ENCODE measurements around the gene CTNND2.

The CTNND2 gene

DNA sequence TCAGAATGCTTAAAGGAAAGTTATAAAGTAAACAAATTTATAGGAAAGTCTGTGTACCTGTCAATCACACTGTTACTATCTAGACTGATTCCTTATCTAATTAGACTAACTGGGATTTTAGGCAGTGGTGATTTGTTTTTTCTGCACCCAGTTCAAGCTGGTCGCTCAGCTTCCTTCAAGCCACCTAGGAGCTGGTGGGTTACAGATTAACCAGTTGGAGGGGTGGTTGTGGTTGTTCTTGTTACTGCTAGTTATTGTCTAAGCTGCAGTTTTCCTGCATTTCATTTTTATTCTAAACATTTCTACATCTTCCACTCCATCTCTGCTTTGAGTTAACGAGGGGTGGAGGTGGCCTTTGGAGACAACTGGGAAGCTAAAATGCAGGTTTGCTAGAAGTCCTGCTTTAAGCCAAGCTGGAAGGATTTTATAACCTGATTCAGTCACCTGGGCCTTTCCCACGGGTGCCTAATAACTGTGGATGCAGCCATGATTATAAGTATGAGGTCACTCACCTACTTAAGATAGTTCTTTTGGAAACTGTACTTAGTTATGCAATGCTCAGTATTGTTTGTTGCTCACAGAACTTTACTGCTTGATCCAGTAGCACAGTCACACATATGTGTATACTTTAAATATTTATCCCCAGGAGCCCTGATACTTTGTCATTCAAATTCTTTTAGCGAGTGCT is 839.3 kb downstream of the CTNND2 start:
- DNase-seq: no peak

DNA sequence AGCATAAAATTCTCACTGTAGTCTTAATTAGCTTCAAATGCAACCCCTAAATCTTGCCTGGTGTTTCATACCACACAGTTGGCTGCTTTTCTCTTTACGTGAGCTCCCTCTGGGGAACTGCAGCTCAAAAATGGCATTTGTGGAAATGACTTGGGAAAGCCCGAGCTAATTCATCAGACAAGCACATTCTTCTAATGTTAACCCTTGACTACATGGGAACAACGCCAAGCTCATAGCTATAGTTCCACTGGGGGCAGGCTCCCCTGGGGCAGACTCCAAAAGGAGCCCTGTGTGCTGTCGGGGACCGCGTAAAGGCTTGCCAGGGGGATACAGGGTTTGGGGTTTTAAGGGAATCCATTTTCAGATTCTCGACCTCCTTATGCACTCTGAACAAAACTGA is 841.8 kb downstream of the CTNND2 start:
- DNase-seq: no peak

DNA sequence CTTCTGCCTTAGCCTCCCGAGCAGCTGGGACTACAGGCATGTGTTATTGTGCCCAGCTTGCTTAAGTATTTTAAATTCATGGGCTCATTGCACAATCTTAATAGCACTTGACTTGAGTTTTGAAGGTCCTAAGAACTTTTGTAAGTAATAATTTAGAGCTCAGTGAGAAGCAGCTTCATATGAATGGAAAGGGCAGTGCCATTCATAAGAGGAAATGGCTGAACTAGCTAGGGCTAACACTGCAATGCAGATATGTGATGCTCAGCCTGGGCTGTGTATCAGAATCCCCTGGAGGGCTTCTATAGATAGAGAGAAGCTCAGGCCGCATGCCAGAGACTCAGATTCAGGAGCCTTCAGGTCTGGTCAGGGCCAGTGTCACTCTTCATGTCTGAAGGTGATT is 847.7 kb downstream of the CTNND2 start:
- DNase-seq: no peak

DNA sequence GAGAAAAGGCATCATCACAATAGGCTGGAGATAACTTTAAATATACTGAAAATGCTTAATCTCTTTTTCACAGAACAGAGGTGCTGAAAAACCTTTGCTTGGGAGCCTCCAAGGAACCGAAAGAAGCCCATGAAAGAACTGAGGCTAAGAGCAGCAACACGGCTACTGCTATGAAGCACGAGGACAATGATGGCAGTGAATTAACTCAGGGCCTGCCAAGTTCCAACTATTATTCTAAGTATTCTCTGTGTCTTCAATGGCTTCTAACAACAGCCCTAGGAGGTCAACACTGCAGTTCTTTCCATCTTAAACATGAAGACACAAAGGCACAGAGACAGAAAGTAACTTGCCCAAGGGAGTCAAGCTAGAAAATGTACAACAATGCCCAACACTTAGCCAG is 850.2 kb downstream of the CTNND2 start:
- no peak for DNase-seq

DNA sequence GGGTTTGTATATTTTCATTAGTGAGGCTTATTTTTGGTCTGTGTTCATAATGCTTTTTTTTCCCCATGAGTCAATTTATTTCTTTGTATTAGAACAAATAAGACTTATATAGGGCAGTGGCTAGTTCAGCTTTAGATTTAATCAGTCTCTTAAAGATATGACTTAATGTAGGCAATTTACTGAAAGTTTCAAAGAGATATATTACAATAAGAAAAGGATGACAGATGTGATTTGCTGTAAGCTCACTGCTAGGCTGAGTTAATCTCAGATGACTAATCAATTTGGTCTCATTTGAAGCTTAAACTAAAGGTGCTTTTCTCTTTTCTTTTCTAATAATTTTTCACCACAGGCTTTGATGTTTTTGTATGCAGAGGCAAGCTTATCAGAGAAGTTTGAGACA is 851.4 kb downstream of the CTNND2 start:
- no peak for DNase-seq

DNA sequence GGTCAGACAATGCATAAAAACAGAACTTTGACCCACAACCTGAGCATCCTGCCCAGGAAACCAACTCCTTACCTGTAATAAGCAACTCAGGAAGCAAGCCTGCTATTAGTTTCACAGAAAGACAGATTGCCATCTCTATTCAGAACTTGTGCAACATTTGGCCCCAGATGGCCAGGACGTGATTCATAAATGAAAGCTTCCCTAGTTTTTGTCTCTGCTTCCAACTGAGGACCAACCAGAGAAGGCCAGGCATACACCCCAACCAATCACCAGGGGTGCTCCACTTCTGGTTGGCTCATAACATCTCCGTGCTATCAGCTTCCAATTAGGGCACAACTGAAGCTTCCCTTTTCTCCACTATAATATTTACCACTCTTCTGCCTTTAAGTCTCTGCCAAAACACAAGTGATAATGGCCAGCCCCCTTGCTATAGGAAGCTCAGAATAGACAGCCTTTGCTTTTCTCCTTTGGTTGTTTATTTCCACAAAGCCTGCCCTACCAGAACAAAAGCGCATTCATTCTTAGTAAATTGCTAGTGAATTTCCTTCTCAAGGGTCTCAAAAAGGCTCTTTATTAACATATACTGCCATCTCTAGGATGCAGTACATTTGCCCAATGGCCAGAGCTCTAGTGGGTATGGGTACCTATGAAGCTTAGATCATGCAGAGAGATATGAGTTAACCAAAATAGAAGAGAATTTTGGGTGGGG is 853.5 kb downstream of the CTNND2 start:
- no peak for DNase-seq

DNA sequence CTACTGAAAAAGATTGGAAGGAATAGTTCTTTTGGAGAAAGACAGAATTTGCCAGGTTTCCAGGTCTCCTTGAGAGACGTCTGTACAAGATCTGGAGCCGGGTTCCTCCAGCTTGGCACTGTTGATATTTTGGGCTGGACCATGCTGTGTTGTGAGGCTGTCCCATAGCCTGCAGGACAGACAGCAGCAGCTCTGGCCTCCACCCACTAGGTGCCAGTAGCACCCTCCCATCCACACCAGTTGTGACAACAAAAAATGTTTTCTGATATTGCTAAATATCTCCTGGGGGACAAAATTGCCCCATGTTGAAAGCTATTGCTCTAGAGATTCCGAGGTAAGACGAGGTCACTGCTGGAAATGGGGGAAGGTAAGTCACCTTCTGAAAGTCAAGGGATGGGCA is 855.5 kb downstream of the CTNND2 start:
- no peak for DNase-seq

DNA sequence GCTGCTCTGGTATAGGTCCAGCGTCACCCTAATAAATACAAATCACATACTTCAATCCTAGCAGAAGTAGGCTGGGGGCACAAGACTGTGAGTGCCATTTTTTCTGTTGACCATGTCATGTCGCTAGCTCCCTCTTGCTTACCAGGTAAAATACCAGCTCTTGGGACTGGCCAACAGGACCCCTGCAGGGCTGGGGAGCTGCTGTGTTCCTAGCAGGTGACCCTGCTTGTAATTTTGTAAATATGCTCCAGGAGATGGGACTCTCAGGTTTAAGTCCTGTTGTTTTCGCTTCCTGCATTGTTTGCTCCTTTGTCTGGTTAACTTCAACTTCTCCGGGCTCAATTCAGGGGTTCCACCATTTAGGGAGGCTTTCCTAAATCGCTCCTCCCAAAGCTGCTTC is 856.6 kb downstream of the CTNND2 start:
- no peak for DNase-seq

DNA sequence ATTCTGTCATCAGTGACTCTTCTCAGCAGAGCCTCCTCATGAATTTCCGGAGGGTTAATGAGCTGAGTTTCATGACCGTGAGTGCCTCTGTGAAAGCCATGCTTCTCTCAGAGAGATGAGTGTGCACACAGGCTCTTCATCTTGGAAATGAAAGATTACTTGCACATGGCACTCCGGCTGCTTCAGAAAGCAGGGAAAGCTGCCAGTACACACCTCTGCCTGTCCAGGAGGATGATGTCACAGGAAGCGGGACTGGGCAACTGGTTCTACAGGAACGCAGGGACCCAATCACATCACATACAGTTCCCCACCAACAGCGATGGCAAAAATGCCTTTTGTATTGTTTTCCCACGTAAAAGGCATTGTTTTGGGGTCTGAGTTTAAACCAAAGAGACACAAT is 857.2 kb downstream of the CTNND2 start:
- DNase-seq: no peak

DNA sequence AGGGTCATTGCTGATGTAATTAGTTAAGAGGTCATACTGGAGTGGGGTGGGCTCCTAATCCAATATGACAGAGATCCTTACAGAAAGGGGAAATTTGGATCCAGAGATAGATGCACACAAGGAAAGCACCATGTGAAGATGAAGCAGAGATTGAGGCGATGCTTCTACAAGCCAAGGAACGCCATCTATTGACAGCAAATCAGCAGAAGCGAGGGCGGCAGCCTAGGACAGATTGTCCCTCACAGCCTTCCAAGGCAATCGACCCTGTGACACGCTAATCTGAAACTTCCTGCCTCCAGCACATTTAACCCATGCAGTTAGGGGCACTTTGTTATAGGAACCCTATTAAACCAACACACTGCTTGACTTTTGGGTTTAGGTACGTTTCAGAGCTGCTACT is 858.1 kb downstream of the CTNND2 start:
- no peak for DNase-seq

DNA sequence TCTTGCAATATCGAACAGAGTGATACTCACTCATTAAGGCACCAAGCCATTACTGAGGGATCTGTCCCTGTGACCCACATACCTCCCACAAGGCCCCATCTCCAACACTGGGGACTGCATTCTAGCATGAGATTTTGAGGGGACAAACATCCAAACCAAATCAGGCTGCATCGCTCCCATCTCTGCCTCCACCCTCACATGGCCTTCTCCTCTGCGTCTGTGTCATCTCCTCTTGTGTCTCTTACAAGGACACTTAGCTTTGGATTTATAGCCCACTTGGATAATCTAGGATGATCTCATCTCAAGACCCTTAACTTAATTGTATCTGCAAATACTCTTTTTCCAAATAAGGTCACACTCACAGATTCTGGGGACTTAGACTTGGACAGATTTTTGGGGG is 858.8 kb downstream of the CTNND2 start:
- no peak for DNase-seq

DNA sequence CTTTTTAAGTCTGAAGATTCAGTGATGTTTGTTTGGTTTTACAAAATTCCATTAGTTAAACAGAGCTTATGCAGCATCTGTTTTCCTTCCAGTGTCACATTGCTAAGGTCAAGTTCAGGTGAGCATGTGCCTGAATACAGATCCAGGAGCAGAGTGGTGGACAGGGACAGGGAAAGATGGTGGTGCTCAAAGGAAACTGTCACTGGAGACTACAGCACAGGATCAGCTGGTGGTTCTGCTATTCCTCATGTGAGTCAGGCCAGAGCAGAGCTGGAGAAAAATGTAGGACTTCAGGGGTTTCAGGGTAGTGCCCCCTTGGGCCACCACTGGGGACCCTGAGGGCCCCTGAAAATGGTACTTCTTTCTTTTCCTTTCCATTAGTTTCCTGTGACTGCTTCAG is 859.7 kb downstream of the CTNND2 start:
- DNase-seq: no peak

DNA sequence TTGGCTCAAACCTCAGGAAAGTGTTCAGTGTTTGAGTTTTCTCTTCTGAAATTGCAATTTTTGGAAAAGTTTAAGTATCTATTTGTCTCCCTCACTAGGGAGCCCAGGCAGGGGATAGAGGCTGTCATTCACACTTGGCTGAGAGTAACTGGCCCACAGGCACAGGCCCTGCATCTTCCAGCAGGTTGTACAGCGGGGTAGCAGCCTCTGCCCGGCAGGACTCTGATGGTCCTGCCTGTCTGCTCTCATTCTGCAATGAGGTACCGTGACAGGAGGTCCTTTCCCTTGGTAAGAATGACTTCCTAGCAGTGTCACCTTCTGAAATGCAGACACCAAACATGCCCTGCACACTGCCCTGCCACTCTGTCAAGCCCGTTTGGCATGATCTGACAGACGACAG is 860.4 kb downstream of the CTNND2 start:
- no peak for DNase-seq

DNA sequence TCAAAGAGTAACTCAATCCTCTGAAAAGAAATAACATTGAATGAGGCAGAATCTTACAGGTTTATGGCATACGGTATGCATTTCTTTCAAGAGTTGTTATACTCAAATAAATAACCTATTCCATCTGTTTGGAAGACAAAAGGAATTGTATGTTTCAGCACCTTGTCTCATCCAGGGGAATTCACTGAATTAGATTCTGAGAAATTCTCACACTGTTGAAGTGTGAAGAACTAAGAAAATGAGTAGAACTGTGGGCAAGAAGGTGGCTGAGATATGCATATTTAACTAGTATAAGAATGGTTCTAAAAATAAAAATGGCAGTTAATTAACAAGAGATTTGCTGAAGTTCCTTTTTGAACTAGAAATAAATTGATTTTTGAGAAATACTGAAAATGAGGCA is 863.9 kb downstream of the CTNND2 start:
- DNase-seq: no peak

DNA sequence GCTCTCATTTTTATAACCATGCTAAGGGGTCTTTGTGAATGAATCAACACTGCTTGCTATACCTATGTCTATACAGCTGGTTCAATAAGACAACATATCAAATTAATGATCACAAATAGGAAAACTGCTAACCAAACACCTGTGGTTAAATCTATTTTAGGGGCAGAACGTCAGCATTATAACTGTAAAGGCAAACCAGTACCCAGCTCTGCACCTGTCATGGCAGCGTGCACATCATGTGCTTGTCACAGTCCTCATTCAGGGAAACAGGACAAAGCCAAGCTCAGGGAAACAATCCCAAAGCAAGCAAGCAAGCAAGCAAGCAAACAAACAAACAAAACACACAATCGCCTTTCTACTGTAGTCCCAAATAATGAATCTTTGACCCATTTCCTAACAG is 865.5 kb downstream of the CTNND2 start:
- DNase-seq: no peak

DNA sequence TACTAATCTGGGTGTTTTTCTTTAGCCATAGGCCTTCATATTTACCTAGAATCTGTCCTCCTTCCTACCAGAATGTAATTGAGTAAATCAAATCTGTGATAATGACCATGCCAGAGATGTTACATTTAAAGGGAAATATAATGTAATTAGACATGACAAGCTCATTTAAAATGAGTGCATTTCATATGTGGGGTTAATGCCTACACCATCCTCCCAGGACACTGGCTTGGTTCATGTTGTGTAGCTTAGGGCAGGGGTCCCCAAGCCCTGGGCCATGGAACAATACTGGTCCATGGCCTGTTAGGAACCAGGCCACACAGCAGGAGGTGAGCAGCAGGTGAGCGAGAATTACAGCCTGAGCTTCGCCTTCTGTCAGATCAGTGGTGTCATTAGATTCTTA is 866.3 kb downstream of the CTNND2 start:
- DNase-seq: no peak

DNA sequence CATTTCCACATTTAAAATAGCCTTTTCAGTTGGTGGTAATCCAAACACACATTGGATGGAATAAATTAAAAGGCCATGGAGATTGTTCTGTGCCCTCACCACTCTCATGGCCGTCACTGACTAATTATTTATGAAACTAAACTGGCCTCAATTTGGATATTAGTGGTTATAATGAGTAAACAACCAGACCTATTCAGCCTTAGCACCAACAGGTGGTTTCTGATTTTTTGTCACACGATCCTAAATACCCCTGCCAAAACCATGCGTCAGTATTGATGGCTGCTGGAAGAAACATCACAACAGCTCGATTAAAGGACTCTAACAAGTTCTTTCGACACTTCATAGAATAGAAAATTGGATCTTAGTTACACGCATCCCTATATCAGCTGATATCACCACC is 867.2 kb downstream of the CTNND2 start:
- DNase-seq: no peak

DNA sequence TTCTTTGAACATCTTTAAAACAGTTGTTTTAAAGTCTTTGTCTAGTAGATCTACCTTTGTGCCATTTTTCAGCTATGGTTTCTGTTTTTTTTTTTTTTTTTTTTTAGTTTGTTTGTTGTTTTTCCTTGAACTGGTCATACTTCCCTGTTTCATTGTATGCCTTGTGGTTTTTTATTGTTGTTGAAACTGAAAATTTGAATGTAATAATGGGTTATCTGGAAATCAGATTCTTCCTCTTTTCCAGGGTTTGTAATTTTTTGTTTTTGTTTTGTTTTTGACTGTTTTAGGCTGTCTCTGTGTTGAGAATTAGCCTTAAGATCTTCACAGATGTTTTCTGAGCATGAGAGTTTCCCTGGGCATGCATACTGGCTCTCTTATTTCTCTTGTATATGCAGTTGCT is 873.6 kb downstream of the CTNND2 start:
- DNase-seq: no peak

DNA sequence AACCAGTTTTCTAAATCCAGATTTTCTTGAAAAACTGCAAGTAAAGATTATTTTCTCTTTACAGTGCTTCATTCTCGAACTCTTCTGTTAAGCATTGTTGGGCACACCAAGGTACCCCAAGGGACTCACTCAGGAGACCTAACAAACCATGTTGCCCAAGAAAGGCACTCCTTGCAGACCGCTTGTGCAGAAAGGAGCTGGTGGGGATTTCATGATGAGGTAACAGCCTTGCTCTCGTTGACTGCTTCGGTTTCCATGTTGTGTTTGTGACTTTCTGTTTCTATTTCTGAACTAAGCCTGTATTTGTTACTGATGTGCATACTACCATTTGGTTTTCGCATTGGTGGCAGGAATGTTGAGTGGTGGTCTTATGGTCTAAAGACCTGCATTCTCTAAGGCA is 876.6 kb downstream of the CTNND2 start:
- no peak for DNase-seq

DNA sequence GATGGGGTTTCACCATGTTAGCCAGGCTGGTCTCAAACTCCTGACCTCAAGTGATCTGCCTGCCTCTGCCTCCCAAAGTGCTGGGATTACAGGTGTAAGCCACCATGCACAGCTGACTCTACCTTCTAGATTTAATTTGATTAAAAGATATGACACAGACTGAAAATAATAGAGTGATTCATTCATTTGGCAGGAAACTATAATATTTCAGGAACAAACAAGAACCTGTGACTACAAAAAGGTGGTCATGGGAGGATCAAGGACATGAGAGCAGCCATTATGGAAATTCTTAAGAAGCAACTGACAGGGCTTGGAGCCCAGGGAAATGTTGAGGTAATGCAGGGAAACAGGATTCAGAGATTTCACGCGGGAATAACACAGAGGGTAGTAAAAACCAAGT is 877.7 kb downstream of the CTNND2 start:
- DNase-seq: no peak

DNA sequence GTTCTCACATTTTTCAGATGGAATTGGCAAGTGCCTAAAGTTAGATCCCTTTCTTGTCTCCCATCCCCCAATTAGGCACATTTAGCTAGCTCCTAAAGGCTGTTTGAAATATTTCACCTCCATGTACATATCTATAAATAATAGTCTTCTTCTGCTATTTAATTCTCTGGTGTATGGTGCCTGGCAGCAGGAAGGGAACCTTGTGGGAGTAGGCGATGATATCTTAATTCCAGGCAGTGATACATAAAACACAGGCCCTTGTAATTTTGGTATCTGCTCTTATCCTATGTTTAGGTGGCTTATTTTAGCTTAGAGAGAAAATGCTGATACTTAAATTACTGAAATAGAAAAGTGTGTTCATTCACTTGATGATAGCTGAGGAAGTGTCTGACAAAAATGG is 880.3 kb downstream of the CTNND2 start:
- no peak for DNase-seq

DNA sequence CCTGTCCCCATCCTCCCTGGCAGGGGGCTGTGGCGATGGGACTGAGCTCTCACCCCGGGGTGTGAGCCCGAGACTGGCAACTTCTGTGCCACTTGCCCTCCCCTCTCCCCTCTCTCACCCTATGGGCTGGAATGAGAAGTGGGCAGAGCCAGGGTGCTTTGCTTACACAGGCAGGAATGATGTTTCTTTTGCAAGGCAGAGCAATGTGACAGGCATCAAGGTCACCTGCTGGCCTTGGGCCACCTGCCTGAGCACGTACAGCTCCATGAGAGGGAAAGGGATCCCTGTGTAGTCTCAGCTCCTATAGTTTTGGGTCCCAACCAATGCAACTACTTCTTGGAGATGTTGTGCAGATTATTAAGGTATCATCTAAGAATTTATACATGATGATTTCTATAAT is 890.5 kb downstream of the CTNND2 start:
- DNase-seq: no peak

DNA sequence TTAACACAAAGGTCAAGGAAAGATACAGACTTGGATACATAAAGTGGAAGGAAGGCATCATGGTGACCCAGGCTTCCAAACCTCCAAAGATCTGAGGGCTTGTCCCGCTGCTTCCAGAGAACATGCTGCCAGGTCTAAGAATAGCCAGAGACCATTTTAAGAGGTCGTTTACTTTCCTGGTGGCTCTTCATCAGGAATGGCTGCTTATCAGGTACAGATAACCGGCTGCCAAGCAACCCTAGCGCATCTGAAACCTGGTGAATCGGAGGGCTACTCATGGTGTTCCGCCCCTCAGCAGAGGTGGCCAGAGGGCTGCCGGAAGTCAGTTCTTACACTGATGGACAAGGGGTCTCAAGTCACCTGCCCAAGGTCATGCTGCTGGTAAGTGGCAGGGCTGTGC is 892.0 kb downstream of the CTNND2 start:
- DNase-seq: no peak

DNA sequence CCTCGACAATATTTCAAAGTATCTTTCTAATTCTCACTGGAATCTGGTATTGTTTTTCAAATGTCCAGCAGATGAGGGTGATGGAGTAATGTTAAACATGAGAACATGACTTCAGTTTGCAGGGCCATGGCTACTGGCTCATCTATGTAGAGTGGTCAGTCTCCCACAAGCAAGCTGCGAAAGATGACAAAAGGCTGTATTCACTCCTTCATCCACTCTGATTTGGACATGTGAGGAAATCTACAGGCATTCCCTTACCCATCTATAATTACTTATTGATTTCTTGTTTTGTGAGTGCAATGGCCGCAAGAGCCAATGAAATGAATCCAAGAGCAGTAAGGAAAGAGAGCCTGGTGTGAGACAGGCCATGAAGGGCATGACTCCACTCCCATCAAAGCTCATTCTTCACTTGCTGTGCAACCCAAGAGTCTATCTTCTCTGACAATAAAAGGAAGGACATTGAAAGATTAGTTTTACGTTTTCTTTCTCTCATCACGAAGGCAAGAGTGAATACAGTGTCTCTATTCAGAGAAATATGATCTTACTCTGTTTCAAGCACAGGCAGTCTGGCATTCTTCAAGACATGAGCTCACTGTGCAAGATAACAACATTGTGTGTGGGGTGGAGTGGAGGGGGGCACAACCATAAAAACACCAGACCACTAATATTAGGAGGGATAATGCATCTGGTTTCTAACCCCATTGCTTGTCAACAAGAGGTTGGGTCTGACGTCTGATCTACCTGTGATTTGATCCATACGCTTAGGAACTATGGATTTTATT is 893.6 kb downstream of the CTNND2 start:
- DNase-seq: no peak

All from activated T-cell treated with anti-CD3 and anti-CD28 coated beads, Interleukin-2, amount 50 U/mL, for 1 hour (primary cell).